GM18505 (cell line): ENCODE results near the gene CRTAC1.

ENCODE experiments used
- ATAC-seq: cut with Tn5 transposase; IDR thresholded peaks from one replicate; pipeline ENCODE4 v1.9.1; 2021; ENCODE audit not compliant: unreplicated experiment
- POLR2A ChIP-seq: IDR thresholded peaks from 4 replicates; pipeline ENCODE4 v1.6.1; 2011; ENCODE audit warnings: borderline replicate concordance; ENCODE audit not compliant: insufficient read depth, insufficient read length; ENCODE audit errors: extremely low read depth

Gene CRTAC1

DNA sequence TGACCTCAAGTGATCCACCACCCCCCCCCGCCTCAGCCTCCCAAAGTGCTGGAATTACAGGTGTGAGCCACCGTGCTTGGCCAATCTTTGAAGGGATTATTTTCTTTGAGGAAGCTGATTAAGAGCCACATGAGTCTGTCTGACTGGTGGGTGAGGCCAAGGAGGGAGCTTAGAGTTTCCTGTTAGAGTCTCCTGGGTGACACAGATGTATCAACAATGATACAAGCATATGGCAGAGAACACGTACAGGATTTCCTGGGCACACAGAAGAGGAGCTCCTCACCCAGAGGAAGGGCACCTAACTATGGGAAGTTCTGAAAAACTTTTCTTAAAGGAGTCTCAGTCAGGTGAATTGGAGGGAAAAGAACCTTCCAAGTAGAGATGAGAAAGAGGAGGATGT, 111.4 kb downstream of the CRTAC1 start:
- TF ChIP-seq POLR2A = no peak
- ATAC-seq = no peak

DNA sequence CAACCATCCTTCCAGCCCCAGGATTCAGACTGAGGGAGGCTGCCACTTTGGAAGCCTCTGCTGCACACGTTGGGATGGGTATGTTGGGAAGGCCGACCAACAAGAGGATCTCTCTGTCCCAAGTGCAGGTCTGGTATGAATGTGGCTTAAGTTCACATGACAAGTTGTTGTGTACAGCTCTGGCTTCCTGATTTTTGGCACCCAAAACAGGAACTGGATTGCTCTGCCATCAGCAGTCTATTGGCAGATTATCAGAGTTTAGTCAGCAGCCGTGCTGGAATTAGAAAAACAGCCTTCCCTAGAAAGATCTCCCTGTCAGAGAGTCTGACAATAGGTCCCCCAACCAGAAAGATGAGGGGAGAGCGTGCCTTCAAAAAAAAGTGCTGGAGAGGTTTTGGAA, 113.8 kb downstream of the CRTAC1 start:
- no peak for TF ChIP-seq POLR2A
- ATAC-seq = no peak

DNA sequence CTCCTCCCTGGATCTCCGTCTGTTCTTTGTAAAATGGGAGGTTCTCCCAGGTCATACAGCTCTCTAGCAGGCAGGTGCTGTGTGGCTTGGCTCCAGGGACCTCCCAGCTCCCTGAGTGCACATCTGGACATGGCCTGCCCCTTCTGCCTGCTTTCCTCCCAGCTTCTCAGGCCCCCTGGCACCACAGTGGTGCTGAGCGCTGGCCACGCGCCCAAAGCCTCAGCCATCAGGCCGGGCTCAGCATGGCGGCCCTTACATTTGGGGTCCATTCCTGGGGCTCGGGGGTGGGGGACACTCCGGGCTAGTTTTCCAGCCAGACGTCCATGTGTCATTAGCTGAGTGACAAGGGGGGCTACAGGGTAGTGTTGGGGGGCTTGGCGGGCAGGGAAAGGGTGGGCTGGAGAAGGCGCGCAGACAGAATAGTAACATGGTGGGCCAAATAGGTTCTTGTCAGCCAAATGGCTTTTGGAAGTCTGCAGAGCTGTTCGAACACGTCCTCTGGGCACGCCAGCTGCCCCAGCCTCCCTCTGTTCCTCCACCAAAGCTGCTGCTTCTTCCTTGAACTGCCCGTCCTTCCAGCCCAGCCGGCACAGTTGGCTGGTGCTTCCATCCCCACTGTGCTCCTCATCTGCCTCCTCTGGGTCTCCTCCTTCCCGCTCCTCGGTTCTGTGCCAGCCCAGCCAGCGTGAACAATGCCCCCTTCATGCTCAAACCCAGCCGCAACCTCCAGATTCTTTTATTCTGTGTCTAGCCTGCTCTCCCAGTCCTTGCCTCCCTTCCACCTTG, 114.9 kb downstream of the CRTAC1 start:
- no peak for ATAC-seq

DNA sequence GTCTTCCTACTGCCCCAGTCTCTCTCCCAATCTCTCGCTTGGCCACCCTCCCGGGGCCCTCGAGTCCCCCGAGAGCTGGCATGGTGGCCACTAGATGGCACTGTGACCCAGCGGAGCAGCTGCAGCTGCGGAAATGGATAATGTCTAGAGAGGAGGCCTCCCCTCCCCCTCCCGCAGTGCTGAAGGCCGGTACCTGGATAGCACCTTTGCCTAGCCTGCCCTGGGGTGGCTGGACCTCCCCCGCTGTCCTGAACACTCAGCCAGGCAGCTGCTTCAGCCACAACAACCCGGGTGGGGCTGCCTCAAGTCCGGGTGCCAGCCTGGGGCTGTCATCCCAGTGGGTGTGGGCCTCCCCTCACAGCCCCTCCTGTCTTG, 115.6 kb downstream of the CRTAC1 start:
- no peak for TF ChIP-seq POLR2A
- no peak for ATAC-seq

More for the DNA sequence above, 114.9 kb downstream of the CRTAC1 start:
- no peak for TF ChIP-seq POLR2A

DNA sequence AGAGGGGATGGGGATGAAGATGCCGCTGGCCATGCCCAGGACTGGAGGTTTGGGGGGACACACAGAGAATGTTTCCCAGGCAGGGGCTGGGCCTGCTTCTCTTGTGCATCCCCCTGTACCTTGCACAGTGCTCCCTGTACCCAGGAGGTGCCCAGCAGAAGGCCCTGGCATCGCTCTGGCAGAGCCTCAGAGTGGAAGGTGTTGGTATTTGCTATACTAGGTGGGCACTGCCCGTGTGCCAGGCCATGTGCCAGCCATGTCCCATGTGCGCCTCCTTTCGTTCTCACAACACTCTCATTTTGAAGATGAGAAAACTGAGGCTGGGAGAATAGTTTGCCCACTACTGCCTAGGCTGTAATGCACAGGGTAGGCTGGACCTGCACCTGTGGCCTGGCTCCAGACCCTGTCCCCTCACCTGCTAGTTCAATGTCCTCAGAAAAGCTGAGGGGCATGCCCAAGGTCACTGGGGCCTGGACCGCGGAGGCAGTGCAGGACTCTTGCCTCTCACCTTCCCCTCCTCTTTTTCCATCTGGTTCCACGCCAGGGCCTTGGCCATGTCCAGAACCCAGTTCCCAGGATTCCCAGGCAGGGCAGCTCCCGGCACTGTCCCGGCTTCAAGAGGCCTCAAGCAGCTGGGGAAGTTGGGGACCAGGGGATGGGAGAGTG, 116.1 kb downstream of the CRTAC1 start:
- no peak for TF ChIP-seq POLR2A
- no peak for ATAC-seq

DNA sequence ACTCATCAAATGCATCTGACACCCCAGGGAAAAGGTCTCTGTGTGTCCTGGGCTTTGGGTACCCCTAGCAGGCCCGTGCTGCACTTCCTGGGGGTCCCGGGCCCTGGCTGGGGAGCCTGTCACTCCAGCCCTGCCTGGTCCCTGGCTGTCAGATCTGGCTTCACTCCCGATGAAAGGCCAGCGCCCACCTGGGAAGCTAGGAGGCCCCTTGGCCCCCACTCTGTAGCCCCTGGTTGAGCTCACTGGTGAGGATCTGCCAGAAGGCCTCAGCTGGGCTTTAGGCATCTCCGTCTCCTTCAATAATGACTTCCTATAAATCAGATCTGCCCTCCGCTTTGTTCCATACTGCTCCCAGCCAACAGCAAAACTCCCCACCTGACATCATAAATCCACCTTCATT, 116.8 kb downstream of the CRTAC1 start:
- ATAC-seq = no peak
- no peak for TF ChIP-seq POLR2A

DNA sequence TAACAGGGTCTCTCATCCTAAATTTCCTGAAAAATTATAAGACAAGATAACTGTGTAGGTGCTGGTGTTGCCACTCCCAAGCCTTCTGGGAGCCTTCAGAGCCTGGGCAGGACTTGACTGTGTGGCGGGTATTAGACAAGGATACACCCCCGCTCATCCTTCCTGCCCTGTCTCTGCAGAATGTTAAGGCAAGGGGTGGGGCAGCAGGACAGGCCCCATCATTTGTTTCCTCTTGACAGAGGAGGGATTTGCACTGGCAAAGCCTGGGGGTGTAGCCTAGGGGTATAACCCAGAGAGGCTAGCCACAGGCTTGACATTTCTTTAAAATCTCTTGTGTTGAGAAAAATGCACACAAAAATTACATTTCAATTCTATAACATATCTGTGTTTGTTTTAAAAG, 117.2 kb downstream of the CRTAC1 start:
- TF ChIP-seq POLR2A = no peak
- no peak for ATAC-seq

DNA sequence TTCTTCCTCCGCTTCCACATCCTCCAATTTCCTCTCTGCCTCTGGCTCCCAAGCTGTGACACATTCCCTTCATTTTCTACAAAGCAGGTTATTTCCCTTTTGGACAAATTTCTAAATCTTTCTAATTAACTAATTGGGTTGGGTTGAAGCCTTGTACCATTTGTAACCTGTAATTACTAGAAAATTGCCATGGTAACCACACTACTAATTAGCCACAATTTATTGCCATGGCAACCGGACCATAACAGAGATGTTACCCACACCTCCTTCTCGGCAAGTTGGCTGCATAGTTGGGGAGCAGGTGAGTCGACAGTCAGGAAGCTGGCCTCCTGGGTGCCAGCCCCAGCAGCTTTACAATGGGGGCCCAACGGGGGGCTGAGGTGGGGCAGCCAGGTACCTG, 119.2 kb downstream of the CRTAC1 start:
- ATAC-seq = no peak
- no peak for TF ChIP-seq POLR2A

DNA sequence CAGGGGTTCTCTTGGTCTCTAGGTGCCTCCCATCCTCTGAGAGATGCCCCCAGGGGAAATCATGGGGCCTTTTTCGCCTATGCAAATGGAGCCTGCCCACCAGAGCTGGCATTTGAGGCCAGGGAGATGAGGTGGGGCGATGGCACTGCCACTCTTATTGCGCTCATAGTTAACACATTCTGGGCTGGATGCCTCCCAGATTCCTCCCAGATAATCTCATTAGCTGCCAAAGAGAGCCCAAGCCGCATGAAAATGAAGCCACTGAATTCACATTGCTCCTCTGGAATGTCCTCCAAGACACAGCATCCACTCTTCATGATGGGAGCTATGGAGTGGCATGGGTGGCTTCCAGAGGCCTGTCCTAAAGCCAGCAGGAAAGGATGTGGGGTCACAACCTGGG, 119.8 kb downstream of the CRTAC1 start:
- no peak for TF ChIP-seq POLR2A
- no peak for ATAC-seq

DNA sequence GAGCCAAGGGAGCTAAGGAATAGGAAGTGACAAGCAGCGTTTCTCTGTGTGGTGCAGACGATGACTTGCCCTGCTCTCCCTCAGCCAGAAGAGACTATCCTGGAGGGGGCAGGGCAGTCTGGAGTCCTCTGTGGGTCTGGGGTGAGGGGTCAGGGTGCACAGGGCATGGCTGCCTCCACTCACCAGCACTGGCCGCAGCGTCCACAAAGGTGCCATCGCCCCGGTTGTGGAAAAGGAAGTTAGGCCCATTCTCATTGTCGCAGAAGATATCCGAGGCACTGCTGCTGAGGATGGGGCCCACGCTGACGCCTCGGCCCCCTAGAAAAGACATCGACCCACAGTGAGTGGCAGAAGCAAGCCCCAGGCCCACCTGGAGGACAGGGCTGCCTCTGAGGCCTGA, 122.6 kb downstream of the CRTAC1 start:
- no peak for TF ChIP-seq POLR2A
- ATAC-seq = no peak

DNA sequence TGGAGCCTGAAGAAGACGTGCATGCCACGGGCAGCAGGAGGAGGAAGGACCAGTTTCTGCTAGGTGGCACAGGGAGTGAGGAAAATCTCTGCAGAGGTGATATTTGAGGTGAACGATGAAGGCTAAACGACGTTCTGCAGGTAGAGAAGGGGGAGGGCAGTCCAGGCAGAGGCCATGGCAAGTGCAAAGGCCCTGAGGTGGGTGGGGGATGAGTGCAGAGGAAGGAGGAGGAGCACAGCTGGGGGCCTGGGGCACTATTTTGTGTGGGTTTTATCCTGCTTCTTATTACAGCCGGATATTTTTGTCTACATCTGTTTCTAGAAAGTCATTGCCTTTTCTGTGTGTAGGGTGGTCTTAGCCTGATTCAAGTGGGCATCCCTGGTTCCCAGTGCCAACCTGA, 123.2 kb downstream of the CRTAC1 start:
- no peak for TF ChIP-seq POLR2A
- ATAC-seq = no peak

DNA sequence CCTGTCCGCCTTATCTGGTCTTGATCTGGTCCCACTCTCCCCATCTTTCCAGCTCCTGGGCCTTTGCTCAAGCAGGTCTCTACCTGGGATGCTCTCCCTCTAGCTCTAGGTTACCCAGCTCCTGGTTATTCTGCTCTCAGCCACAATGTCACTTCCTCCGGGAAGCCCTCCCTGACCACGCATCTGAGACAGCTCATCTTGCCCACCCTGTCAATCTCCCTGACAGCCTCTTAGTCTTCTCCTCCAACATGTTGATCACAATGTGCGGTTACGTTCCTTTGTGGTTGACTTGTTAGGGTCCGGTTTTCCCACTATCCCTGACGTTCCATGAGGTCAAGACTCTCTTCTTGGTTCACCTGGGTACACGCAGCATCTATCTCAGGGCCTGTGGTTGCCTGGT, 125.1 kb downstream of the CRTAC1 start:
- no peak for TF ChIP-seq POLR2A
- no peak for ATAC-seq

DNA sequence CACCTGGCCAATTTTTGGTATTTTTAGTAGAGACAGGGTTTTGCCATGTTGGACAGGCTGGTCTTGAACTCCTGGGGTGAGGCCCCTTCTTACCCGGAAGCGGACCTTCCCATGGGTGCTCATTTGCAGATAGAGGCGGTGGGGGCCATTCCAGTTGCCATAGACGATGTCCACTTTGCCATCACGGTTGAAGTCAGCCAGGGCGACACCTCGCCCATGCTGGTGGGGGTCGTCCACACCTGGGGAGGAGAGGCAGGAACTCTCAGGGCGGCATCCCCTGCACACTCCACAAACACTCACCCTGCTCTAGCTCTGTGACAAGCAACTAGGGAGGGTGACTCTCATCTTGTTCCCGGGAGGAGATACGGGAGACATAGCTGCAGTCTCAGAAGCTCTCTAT, 125.8 kb downstream of the CRTAC1 start:
- no peak for TF ChIP-seq POLR2A
- no peak for ATAC-seq

DNA sequence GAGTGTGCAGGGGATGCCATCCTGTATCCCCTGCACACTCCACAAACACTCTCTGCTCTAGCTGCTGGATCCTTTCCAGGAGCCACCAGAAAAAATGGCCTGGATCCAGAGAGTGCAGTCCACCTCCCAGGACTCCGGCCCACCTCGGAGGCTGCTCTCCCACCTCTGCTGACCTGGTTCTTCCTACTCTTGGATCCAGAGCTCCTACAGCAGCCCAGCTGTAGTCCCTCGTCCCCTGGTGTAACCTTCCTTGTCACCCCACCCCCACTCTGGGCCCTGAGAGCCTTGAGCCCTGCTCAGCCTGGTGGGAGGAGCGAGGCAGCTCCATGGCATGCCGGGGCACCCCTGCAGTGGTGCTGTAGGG, 126.4 kb downstream of the CRTAC1 start:
- no peak for ATAC-seq
- TF ChIP-seq POLR2A = no peak

DNA sequence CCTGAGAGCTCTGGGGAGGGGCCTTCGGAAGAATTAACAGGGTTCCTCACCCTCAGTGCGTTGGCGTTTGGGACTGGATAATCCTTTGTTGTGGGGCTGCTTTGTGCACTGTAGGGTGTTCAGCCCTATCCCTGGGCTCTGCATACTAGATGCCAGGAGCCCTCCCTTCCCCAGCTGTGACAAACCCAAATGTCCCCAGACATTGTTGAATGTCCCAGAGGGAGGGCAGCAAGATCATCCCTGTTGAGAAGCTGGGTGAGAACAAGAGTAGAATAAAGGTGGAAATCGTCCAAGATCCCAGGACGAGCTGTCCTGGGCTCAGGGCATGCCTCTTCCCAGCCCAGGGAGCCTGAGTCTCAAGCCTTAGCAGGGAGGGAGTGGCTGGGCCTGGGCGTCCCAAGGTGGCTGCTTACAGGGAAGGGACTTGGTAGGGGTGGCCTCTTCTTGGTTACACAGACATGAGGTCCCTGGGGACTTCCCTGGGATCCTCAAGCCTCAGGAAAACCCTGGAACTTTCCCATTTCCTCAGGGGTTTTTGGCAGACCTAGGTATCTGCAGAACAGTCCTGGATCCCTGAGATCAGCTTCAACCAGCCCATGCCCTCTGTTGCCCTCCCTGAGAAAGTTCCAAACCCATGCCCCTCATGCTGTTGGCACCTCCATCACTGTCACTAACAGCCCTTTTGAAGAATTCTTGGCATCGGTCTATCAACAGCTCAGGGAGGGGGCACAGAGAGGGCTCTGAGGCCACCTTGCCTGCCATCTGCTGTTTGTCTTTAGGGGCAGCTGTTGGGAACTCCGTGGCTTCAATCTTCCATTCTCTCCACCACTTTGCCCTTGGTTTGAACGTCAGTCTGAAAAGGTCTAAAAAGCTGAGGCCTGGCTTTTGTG, 127.0 kb downstream of the CRTAC1 start:
- ATAC-seq = no peak
- TF ChIP-seq POLR2A = no peak

DNA sequence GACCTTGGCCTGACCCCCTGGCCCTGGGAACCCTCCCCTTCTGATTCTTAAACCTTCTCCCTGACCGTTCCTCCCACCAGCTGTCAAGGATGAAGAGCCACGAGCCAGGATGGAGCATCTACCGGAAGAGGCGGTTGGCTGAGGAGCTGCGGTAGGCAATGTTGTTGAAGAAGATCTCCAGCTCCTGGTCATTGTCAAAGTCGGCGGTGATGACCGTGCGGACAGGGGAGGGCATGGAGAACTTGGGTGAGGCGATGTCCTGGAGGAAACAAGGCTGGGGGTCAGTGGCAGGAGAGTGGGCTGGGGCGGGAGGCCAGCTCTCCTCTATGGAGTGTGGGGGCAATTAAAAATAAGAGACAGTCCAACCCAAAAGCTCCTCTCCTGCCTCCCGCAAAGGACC, 129.0 kb downstream of the CRTAC1 start:
- ATAC-seq = no peak
- TF ChIP-seq POLR2A = no peak
